GM20000 (cell line): ENCODE measurements around the gene NR1I2.

Source experiments
- DNase-seq: peaks from one replicate; pipeline ENCODE4 v3.0.0; 2012; ENCODE audit warnings: low spot score
- TF ChIP-seq, protein P1 (sequence below): IDR thresholded peaks from 2 replicates; pipeline ENCODE4 v1.5.1; 2012; ENCODE audit warnings: mild to moderate bottlenecking, control low read depth; ENCODE audit errors: extremely low read depth, missing control alignments

The NR1I2 gene

DNA sequence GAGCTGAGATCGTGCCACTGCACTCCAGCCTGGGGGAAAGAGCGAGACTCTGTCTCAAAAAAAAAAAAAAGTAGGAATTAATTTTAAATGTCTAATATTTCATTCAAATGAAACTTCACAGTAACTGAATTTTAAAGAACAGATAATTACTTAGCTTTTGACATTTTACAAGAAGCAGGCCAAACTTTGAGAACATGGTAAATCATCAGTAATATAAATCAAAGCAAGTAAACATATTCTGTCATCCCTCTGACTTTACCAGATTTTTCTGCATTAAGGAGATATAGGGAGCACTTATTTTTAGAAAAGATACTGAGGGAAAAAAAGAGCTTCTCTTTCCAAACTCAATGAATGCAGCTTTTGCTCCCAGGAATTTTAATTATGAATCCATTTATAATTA lies 37.0 kb downstream of the NR1I2 start:
- TF ChIP-seq, protein P1, sequence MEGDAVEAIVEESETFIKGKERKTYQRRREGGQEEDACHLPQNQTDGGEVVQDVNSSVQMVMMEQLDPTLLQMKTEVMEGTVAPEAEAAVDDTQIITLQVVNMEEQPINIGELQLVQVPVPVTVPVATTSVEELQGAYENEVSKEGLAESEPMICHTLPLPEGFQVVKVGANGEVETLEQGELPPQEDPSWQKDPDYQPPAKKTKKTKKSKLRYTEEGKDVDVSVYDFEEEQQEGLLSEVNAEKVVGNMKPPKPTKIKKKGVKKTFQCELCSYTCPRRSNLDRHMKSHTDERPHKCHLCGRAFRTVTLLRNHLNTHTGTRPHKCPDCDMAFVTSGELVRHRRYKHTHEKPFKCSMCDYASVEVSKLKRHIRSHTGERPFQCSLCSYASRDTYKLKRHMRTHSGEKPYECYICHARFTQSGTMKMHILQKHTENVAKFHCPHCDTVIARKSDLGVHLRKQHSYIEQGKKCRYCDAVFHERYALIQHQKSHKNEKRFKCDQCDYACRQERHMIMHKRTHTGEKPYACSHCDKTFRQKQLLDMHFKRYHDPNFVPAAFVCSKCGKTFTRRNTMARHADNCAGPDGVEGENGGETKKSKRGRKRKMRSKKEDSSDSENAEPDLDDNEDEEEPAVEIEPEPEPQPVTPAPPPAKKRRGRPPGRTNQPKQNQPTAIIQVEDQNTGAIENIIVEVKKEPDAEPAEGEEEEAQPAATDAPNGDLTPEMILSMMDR, result no peak
- DNase-seq, result no peak

DNA sequence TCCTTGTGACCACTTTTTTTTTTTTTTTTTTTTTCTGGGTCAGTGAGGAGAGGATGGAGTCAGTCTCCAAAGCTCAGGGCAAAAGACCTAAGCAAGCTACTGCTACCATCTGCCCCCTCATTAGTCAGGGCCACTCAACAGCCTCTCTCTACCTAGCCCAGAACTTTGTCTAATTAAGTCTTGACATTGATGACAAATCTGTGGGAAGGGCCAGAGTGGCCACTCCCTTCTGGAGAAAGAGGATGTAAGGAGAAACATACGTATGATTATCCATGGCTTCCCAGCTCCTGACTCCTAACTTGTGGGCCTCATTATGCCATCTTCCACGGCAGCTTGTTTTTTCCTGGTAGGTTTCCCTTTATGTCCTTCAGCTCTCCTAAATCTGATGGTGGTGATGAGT lies 37.9 kb downstream of the NR1I2 start:
- TF ChIP-seq, protein P1, result no peak
- no peak for DNase-seq

DNA sequence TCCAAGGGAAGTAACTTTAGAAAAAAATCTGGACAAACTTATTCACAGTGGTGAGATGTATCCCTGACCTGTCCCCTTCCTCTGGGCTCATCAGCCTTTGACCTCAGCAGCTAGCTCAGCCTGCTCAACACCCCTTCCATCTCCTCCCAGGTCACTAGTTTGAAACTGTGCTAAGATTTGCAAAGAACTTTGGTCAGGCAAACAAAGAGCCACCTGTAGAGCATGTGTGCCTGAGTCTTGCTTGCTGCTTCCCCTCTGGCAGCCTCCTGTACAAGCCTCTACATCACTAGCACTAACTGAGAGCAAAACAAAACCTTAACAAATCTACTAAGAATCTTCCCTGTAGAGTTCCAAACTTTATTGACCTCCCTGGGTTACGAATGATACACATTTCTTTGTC lies 43.9 kb downstream of the NR1I2 start:
- no peak for DNase-seq
- TF ChIP-seq, protein P1, result no peak

DNA sequence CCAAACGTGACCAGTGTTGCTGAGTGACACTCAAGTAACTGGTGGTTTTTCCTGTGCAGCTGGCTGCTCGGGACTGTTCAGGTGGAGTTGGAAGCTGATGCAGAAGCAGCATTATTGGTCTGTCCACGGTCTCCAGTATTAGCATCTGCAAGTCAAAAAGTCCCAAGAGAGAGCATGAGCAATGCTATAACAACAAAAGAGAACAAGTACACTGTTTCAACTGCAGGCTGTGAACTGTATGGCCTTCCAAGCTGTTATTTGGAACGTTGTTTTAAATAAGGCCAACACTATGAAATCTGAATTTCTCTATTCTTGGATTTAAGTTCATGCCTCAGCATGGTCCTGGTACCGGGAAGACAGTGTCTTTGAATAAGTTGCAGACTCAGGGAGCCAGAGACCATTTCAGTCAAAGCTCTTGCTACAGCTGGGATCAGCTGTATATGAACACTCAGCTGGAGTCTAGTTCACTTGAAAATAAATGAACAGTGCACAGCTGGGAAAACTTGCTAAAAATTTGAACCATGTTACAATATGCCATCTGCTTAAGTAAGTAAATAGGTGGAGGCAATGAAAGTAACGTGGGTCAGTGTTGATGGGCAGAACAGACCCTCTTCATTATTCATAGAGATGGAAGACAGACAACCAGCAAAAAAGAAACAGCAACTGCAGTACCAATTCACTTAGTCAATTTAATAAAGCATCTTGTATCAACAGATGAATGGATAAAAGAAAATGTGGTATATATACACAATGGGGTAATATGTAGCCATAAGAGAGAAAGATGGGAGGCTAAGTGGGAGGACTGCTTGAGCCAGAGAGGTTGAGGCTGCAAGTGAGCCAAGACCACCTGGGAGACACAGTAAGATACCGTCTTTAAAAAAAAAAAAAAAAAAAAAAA lies 45.1 kb downstream of the NR1I2 start:
- TF ChIP-seq, protein P1, result no peak
- DNase-seq, result no peak

DNA sequence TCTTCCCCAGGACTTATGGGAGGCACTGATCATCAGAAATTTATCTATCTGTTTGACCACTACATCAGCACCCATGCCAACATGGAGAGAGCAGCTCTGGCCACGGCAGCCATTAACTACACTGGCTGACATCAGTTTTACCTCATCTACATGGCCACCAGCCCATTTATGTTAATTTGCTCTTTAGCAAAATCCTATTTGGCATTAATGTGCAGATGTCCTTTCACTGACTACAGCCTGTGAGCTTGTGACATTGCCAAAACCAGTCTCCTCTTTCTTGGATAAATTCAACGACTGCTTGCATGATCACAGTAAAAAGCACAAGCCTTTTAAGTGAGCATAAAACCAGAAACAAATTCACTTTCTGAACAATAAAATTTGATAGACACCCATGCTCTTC lies 47.5 kb downstream of the NR1I2 start:
- TF ChIP-seq, protein P1, result no peak
- DNase-seq, result no peak

DNA sequence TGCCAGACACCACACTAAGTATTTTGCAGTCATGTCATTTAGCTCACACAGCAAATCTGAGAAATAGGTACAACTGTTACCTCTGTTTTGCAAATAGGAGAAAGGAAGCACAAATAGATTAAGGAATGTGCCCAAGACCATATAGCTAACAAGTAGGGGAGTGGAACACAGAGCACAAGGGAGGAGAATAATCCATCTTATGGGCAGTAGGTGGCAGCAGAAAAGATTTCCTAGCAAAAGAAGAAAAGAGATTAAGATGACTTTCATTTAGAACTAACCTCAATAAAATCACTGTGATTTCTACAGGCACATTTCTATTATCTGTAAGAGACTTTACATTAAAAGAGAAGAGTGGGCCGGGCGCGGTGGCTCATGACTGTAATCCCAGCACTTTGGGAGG lies 49.1 kb downstream of the NR1I2 start:
- TF ChIP-seq, protein P1, result no peak
- no peak for DNase-seq

DNA sequence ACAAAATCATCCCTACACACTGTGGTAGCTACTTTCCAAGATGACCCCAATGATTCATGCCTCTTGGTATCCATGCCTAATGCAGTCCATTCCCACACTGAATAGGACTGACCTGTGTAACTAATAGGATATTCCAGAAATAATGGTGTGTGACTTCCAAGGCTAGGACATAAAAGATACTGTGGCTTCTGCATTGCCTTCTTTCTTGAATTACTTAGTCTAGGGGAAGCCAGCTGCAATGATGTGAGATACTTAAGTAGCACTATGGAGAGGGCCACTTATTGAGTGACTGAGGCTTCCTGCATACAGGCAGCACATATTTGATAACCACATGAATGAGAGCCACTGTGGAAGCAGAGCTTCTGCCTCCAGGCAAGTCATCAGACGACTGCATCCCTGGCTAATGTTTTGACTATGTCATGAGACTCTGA lies 50.1 kb downstream of the NR1I2 start:
- TF ChIP-seq, protein P1, result no peak
- no peak for DNase-seq
